ENCODE results near the gene ITGA1.

ITGA1 gene

GRCh38 chr5:52824827-52825226 lies 37.1 kb downstream of the ITGA1 start:
- TF ChIP-seq BACH2 (CRISPR knock-in tag; IDR thresholded peaks at IDR 0.05; ENCODE audit: borderline replicate concordance) = no peak
- TF ChIP-seq PPARA (CRISPR knock-in tag; IDR thresholded peaks at IDR 0.05; ENCODE audit: borderline replicate concordance) = no peak
- TF ChIP-seq ARNTL (CRISPR knock-in tag; IDR thresholded peaks at IDR 0.05; ENCODE audit: borderline replicate concordance, low read depth) = no peak
- TF ChIP-seq CSDC2 (CRISPR knock-in tag; IDR thresholded peaks at IDR 0.05) = no peak
- no peak for TF ChIP-seq TSHZ2 (CRISPR knock-in tag; IDR thresholded peaks at IDR 0.05)
- TF ChIP-seq ISL1 (CRISPR knock-in tag; IDR thresholded peaks at IDR 0.05) = no peak
- TF ChIP-seq, protein P1, sequence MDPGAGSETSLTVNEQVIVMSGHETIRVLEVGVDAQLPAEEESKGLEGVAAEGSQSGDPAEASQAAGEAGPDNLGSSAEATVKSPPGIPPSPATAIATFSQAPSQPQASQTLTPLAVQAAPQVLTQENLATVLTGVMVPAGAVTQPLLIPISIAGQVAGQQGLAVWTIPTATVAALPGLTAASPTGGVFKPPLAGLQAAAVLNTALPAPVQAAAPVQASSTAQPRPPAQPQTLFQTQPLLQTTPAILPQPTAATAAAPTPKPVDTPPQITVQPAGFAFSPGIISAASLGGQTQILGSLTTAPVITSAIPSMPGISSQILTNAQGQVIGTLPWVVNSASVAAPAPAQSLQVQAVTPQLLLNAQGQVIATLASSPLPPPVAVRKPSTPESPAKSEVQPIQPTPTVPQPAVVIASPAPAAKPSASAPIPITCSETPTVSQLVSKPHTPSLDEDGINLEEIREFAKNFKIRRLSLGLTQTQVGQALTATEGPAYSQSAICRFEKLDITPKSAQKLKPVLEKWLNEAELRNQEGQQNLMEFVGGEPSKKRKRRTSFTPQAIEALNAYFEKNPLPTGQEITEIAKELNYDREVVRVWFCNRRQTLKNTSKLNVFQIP (CRISPR knock-in tag; IDR thresholded peaks at IDR 0.05; ENCODE audit: borderline replicate concordance, low read depth) = no peak
- no peak for TF ChIP-seq TCF4 (CRISPR knock-in tag; IDR thresholded peaks at IDR 0.05; ENCODE audit: borderline replicate concordance)
- TF ChIP-seq SNAI2 (CRISPR knock-in tag; IDR thresholded peaks at IDR 0.05) = no peak
- TF ChIP-seq ZNF70 (CRISPR knock-in tag; IDR thresholded peaks at IDR 0.05) = no peak
- no peak for TF ChIP-seq ESRRG (CRISPR knock-in tag; IDR thresholded peaks at IDR 0.05)
- TF ChIP-seq ZC3H10 (CRISPR knock-in tag; IDR thresholded peaks at IDR 0.05) = no peak
- no peak for TF ChIP-seq ZFP30 (CRISPR knock-in tag; IDR thresholded peaks at IDR 0.05)
- no peak for TF ChIP-seq ZNF565 (CRISPR knock-in tag; conservative IDR thresholded peaks at IDR 0.05; ENCODE audit: low read depth)
- TF ChIP-seq RARB (CRISPR knock-in tag; IDR thresholded peaks at IDR 0.05) = no peak
- ATAC-seq = no peak

GRCh38 chr5:52825826-52826225 lies 38.1 kb downstream of the ITGA1 start:
- ATAC-seq = no peak
- TF ChIP-seq OSR1 (CRISPR knock-in tag; IDR thresholded peaks at IDR 0.05) (no peak), ISL1 (CRISPR knock-in tag; IDR thresholded peaks at IDR 0.05) (no peak), CREB5 (CRISPR knock-in tag; IDR thresholded peaks at IDR 0.05; ENCODE audit: low read depth) (no peak), ZNF70 (CRISPR knock-in tag; IDR thresholded peaks at IDR 0.05) (no peak), RARB (CRISPR knock-in tag; IDR thresholded peaks at IDR 0.05) (no peak), ESRRG (CRISPR knock-in tag; IDR thresholded peaks at IDR 0.05) (no peak), SNAI2 (CRISPR knock-in tag; IDR thresholded peaks at IDR 0.05) (no peak)

DNA sequence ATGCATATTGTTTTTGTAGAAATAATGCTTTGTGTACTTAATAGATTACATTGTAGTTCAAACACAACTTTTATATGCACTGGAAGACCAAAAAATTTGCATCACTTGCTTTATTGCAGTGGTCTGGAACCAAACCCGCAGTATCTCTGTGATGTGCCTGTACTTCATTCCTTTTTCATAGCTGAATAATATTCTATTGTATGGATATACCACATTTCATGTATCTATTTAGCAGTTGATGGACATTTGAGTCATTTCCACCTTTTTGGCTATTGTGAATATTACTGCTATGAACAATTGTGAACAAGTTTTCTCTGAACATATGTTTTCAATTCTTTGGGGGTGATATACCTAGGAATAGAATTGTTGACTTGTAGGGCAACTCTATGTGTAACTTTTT lies 40.1 kb downstream of the ITGA1 start:
- TF ChIP-seq BACH2 (CRISPR knock-in tag; IDR thresholded peaks at IDR 0.05; ENCODE audit: borderline replicate concordance) (no peak), CREB5 (CRISPR knock-in tag; IDR thresholded peaks at IDR 0.05; ENCODE audit: low read depth) (no peak), OSR1 (CRISPR knock-in tag; IDR thresholded peaks at IDR 0.05) (no peak), ARNTL (CRISPR knock-in tag; IDR thresholded peaks at IDR 0.05; ENCODE audit: borderline replicate concordance, low read depth) (no peak), ZNF565 (CRISPR knock-in tag; conservative IDR thresholded peaks at IDR 0.05; ENCODE audit: low read depth) (no peak), ZNF8 (CRISPR knock-in tag; IDR thresholded peaks at IDR 0.05) (peak; percentile 98)
- no peak for ATAC-seq

GRCh38 chr5:52829664-52830063 lies 41.9 kb downstream of the ITGA1 start:
- no peak for ATAC-seq
- TF ChIP-seq TOX (CRISPR knock-in tag; IDR thresholded peaks at IDR 0.05; ENCODE audit: borderline replicate concordance) = no peak
- no peak for TF ChIP-seq ISL1 (CRISPR knock-in tag; IDR thresholded peaks at IDR 0.05)
- TF ChIP-seq, protein P2, sequence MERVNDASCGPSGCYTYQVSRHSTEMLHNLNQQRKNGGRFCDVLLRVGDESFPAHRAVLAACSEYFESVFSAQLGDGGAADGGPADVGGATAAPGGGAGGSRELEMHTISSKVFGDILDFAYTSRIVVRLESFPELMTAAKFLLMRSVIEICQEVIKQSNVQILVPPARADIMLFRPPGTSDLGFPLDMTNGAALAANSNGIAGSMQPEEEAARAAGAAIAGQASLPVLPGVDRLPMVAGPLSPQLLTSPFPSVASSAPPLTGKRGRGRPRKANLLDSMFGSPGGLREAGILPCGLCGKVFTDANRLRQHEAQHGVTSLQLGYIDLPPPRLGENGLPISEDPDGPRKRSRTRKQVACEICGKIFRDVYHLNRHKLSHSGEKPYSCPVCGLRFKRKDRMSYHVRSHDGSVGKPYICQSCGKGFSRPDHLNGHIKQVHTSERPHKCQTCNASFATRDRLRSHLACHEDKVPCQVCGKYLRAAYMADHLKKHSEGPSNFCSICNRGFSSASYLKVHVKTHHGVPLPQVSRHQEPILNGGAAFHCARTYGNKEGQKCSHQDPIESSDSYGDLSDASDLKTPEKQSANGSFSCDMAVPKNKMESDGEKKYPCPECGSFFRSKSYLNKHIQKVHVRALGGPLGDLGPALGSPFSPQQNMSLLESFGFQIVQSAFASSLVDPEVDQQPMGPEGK (CRISPR knock-in tag; IDR thresholded peaks at IDR 0.05; ENCODE audit: borderline replicate concordance) = no peak
- no peak for TF ChIP-seq BACH2 (CRISPR knock-in tag; IDR thresholded peaks at IDR 0.05; ENCODE audit: borderline replicate concordance)
- TF ChIP-seq, protein P1 (CRISPR knock-in tag; IDR thresholded peaks at IDR 0.05; ENCODE audit: borderline replicate concordance, low read depth) = no peak
- no peak for TF ChIP-seq ZNF565 (CRISPR knock-in tag; conservative IDR thresholded peaks at IDR 0.05; ENCODE audit: low read depth)

Data from SK-N-SH treated with all-trans-retinoic acid at 6 μM for 48 hours (cell line).